ENCODE results near the gene SIRT5. TPM values are rescaled to one million over a fixed set of nuclear protein-coding genes. Genes with fewer than 3 reads are reported as not detected.

The SIRT5 gene
- total RNA-seq, 1 experiment from 2014 or later: 15.9 TPM

- no peaks in the 10 kb centered on the region for H3K9me3 ChIP-seq (ENCODE audit: insufficient read depth, low read depth)
- peaks cover 28% of the 10 kb centered on the region; the same call in 1 of the 2 replicates for H3F3A ChIP-seq (ENCODE audit: insufficient read depth, low read depth)
- H3K4me2 ChIP-seq: no peak overlapping the region
- no peaks in the 10 kb centered on the region for H4K20me1 ChIP-seq (ENCODE audit: insufficient read depth)
- no peaks in the 10 kb centered on the region for H3K9me2 ChIP-seq (ENCODE audit: insufficient read depth)
- no TSS peak for BruUV-seq (replicated peaks)
- H3K27me3 ChIP-seq (ENCODE audit: insufficient read depth, low read depth): no peaks in the 10 kb centered on the region
- no peak overlapping the region for H3K4me3 ChIP-seq
- no peak overlapping the region for H3K27ac ChIP-seq
- DNase-seq: no peak
- 0 out of 2 replicates have a peak, but pooled peaks cover 6% of the 10 kb centered on the region for H3K79me2 ChIP-seq (ENCODE audit: low read depth)
- H3K4me1 ChIP-seq (replicated peaks; ENCODE audit: insufficient read depth): no peaks in the 10 kb centered on the region
- POLR2A ChIA-PET (ENCODE audit: unreplicated experiment): no interaction called here
- H2AFZ ChIP-seq: no peak overlapping the region
- CTCF ChIA-PET: no interaction called here
- intact Hi-C loops (cut with micrococcal nuclease; ENCODE audit: unreplicated experiment): loop anchor here (5.0 kb wide), 1 partner anchor 74 kb away; the partner anchor contains the start of gene RANBP9
- TF ChIP-seq CTCF (conservative IDR thresholded peaks at IDR 0.05) (no peak), EZH2 (IDR thresholded peaks at IDR 0.05; ENCODE audit: low read depth) (no peak)
- peaks cover 27% of the 10 kb centered on the region for H3K36me3 ChIP-seq (ENCODE audit: low read depth)
Measured at GRCh38 chr6:13638014-13638413, 63.6 kb downstream of the SIRT5 start.

DNA sequence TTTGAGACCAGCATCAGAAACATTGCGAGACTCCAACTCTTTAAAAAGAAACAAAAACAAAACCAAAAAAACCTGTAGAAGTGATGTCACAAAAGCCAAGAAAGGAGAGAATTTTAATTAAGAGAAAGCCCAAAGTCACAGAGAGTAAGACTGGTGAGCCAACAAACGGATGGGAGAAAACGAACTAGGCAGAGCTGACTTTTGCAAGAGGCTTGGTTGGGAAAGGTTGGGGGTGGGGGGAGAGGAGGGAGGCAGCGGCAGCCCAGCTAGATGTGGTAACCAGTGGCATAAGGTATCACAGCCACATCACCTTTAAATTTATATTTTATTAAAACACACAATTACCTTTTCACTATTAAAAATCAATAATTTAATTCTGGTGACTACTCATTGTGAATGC lies 64.2 kb downstream of the SIRT5 start:
- intact Hi-C loops (cut with micrococcal nuclease; ENCODE audit: unreplicated experiment): loop anchor here (5.0 kb wide), 1 partner anchor 74 kb away; the partner anchor contains the start of gene RANBP9
- Histone ChIP-seq H2AFZ (no peak overlapping the region), H3K36me3 (ENCODE audit: low read depth) (peaks cover 27% of the 10 kb centered on the region), H3K79me2 (ENCODE audit: low read depth) (0 out of 2 replicates have a peak, but pooled peaks cover 6% of the 10 kb centered on the region), H3K27me3 (ENCODE audit: insufficient read depth, low read depth) (no peaks in the 10 kb centered on the region), H3K4me1 (replicated peaks; ENCODE audit: insufficient read depth) (no peaks in the 10 kb centered on the region), H3F3A (ENCODE audit: insufficient read depth, low read depth) (peaks cover 27% of the 10 kb centered on the region; the same call in 1 of the 2 replicates), H3K9me3 (ENCODE audit: insufficient read depth, low read depth) (no peaks in the 10 kb centered on the region), H3K27ac (no peak overlapping the region), H3K4me2 (no peak overlapping the region), H3K9me2 (ENCODE audit: insufficient read depth) (no peaks in the 10 kb centered on the region), H3K4me3 (no peak overlapping the region), H4K20me1 (ENCODE audit: insufficient read depth) (no peaks in the 10 kb centered on the region)
- BruUV-seq (replicated peaks): no TSS peak
- no peak for DNase-seq
- TF ChIP-seq CTCF (conservative IDR thresholded peaks at IDR 0.05) (no peak), EZH2 (IDR thresholded peaks at IDR 0.05; ENCODE audit: low read depth) (no peak)
- CTCF ChIA-PET: no interaction called here
- POLR2A ChIA-PET (ENCODE audit: unreplicated experiment): no interaction called here

DNA sequence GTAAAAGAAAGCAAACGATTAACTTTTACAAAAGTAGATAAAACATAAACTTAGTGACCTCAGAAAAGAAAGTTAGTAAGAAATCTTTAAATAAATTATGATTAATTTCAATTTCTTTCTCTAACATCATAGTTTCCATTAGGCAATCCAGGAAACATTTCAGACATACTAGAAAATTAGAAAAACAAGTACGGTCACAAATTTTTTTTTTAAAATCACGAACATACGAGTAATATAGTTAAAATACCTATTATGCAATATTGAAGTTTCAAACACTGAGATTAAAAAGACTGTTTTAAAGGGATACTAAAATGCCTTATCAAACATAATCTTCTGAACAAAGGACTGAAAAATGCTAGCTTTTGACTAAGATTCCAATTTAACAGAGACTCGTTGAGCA lies 66.9 kb downstream of the SIRT5 start:
- Histone ChIP-seq H3K4me1 (replicated peaks; ENCODE audit: insufficient read depth) (no peaks in the 10 kb centered on the region), H3K9me2 (ENCODE audit: insufficient read depth) (no peaks in the 10 kb centered on the region), H3K4me3 (no peak overlapping the region), H3K36me3 (ENCODE audit: low read depth) (peaks cover 39% of the 10 kb centered on the region), H3F3A (ENCODE audit: insufficient read depth, low read depth) (peaks cover 27% of the 10 kb centered on the region; the same call in 1 of the 2 replicates), H3K9me3 (ENCODE audit: insufficient read depth, low read depth) (no peaks in the 10 kb centered on the region), H4K20me1 (ENCODE audit: insufficient read depth) (no peaks in the 10 kb centered on the region; the same call in 1 of the 2 replicates), H2AFZ (no peak overlapping the region), H3K27ac (no peak overlapping the region), H3K27me3 (ENCODE audit: insufficient read depth, low read depth) (no peaks in the 10 kb centered on the region), H3K79me2 (ENCODE audit: low read depth) (peaks cover 13% of the 10 kb centered on the region; the same call in 1 of the 2 replicates), H3K4me2 (no peak overlapping the region)
- no peak for DNase-seq
- POLR2A ChIA-PET (ENCODE audit: unreplicated experiment): interaction anchor here (0.6 kb wide), 1 partner anchor 173 kb away, joined by 9 read pairs; no protein-coding TSS in a partner anchor
- intact Hi-C loops (cut with micrococcal nuclease; ENCODE audit: unreplicated experiment): no loop called here
- TF ChIP-seq CTCF (conservative IDR thresholded peaks at IDR 0.05) (no peak), EZH2 (IDR thresholded peaks at IDR 0.05; ENCODE audit: low read depth) (no peak)
- CTCF ChIA-PET: no interaction called here
- BruUV-seq (replicated peaks): no TSS peak
